Smooth muscle cell (in vitro differentiated cells): ENCODE data around the gene SRRM3. TPM values are rescaled to one million over a fixed set of nuclear protein-coding genes. Genes with fewer than 3 reads are reported as not detected.

Experiments
- DNase-seq: peaks from one replicate; lab custom pipeline; 2025; ENCODE audit not compliant: unreplicated experiment; lab: John Stamatoyannopoulos, UW
- H2AFZ ChIP-seq: fragments of 200-600 bp; sonication (generic); 2 replicates; pipeline ENCODE4 v1.6.0; 2016; ENCODE audit warnings: antibody characterized with exemption, low read depth, mild to moderate bottlenecking
- H3F3A ChIP-seq: fragments of 200-600 bp; sonication (generic); 2 replicates; pipeline ENCODE4 v1.6.0; 2017; ENCODE audit warnings: antibody characterized with exemption, low read depth
- H3K27ac ChIP-seq: fragments of 200-600 bp; sonication (generic); 2 replicates; pipeline ENCODE4 v1.5.1; 2016; ENCODE audit warnings: low read depth, mild to moderate bottlenecking
- H3K27me3 ChIP-seq: fragments of 200-600 bp; sonication (generic); 2 replicates; pipeline ENCODE4 v1.6.1; 2016; ENCODE audit warnings: low read depth, mild to moderate bottlenecking
- H3K36me3 ChIP-seq: fragments of 200-600 bp; sonication (generic); 2 replicates; pipeline ENCODE4 v1.5.1; 2016; ENCODE audit warnings: low read depth
- H3K4me1 ChIP-seq: fragments of 200-600 bp; sonication (generic); 2 replicates; pipeline ENCODE4 v1.5.1; 2016; ENCODE audit warnings: low read depth
- H3K4me2 ChIP-seq: fragments of 200-600 bp; sonication (generic); 2 replicates; pipeline ENCODE4 v1.6.0; 2016; ENCODE audit warnings: mild to moderate bottlenecking
- H3K4me3 ChIP-seq: fragments of 200-600 bp; sonication (generic); 2 replicates; pipeline ENCODE4 v1.5.1; 2016; ENCODE audit warnings: mild to moderate bottlenecking
- H3K79me2 ChIP-seq: fragments of 200-600 bp; sonication (generic); 2 replicates; pipeline ENCODE4 v1.6.0; 2016; ENCODE audit warnings: low read depth, mild to moderate bottlenecking
- H3K9ac ChIP-seq: fragments of 200-600 bp; sonication (generic); 2 replicates; pipeline ENCODE4 v1.6.0; 2016; ENCODE audit warnings: low read depth
- H3K9me3 ChIP-seq: fragments of 200-600 bp; sonication (generic); replicated peaks from 2 replicates; pipeline ENCODE4 v1.5.1; 2016; ENCODE audit warnings: low read depth
- H4K20me1 ChIP-seq: fragments of 200-600 bp; sonication (generic); 2 replicates; pipeline ENCODE4 v1.6.0; 2016; ENCODE audit warnings: low read depth
- WGBS: methylation state at CpG from one replicate; pipeline ENCODE4 v1.1.7; 2016; ENCODE audit warnings: low lambda C conversion rate; 5-methylcytosine and 5-hydroxymethylcytosine counted together
- polyA plus RNA-seq: library from polyadenylated mRNA; unstranded; fragments of >200 nt; fragmentation: Nextera tagmentation; extraction: Ambion mirVana; gene quantifications from 2 replicates; pipeline ENCODE4 v1.2.1, GENCODE V29; 2016
- total RNA-seq: library from RNA; depleted of rRNA; stranded (reverse); fragments of >200 nt; gene quantifications from 2 replicates; pipeline ENCODE4 v1.2.3, GENCODE V29; 2014
- TF ChIP-seq, protein P1 (sequence below): fragments of 200-600 bp; sonication (generic); IDR thresholded peaks from 2 replicates; pipeline ENCODE4 v1.5.1; 2017; ENCODE audit warnings: borderline replicate concordance, mild to moderate bottlenecking, antibody characterized with exemption; ENCODE audit not compliant: insufficient read depth, poor library complexity, severe bottlenecking

The SRRM3 gene
- total and polyA plus RNA-seq, 2 experiments from 2014 or later, result 3.6 to 10.9 TPM

DNA sequence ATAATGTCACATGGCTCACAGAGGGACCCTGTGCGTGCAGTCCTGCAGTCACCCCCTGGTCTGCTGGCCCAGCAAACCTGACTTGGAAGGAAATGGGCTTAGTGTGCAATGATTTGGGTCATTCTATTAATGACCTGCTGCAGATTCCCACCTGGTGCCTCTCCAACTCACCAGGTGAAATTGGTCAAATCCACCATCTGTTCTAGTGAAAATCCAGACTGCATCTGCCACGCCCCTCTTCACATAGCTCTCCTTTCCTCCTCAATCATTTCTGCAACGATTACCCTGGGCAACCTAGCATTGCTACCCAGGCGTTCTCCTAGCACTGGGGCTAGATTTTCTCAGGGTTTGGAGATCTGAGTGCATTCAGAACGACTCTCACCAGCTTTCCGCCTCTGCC lies 29.4 kb downstream of the SRRM3 start:
- Histone ChIP-seq H3K36me3 (no peaks in the 10 kb centered on the region), H3K27ac (no peak overlapping the region), H2AFZ (no peak overlapping the region), H3K4me1 (peaks cover 5% of the 10 kb centered on the region), H3K4me2 (no peak overlapping the region), H3K79me2 (no peaks in the 10 kb centered on the region), H3K4me3 (no peak overlapping the region), H4K20me1 (no peaks in the 10 kb centered on the region), H3K9ac (no peak overlapping the region), H3F3A (no peaks in the 10 kb centered on the region), H3K9me3 (no peaks in the 10 kb centered on the region), H3K27me3 (peaks cover 9% of the 10 kb centered on the region)
- DNase-seq, result no peak
- TF ChIP-seq, protein P1, sequence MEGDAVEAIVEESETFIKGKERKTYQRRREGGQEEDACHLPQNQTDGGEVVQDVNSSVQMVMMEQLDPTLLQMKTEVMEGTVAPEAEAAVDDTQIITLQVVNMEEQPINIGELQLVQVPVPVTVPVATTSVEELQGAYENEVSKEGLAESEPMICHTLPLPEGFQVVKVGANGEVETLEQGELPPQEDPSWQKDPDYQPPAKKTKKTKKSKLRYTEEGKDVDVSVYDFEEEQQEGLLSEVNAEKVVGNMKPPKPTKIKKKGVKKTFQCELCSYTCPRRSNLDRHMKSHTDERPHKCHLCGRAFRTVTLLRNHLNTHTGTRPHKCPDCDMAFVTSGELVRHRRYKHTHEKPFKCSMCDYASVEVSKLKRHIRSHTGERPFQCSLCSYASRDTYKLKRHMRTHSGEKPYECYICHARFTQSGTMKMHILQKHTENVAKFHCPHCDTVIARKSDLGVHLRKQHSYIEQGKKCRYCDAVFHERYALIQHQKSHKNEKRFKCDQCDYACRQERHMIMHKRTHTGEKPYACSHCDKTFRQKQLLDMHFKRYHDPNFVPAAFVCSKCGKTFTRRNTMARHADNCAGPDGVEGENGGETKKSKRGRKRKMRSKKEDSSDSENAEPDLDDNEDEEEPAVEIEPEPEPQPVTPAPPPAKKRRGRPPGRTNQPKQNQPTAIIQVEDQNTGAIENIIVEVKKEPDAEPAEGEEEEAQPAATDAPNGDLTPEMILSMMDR, result no peak
- 77% methylated on average over 6 of the region's 6 CpGs for WGBS

DNA sequence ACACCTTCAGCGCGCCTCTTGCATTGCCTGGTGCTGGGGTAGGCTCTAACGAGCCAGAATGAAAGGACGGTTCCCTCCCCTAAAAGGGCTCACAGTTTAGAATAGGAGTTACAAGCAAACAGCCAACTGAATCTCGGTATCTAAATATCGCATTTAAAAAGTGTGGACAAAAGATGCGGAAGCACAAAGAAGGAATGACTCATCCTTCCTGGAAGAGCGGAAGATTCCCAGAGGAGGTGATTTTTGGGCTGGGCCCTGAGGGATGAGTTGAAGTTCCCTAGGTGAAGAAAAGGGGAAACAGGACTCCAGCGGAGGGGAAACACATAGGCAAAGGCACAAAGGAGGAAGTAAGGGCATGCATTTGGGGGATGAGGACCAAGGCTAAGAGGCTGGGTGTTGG lies 29.9 kb downstream of the SRRM3 start:
- TF ChIP-seq, protein P1, result no peak
- H3K9me3 ChIP-seq, result no peaks in the 10 kb centered on the region
- WGBS, result 47% methylated on average over 9 of the region's 9 CpGs
- H4K20me1 ChIP-seq, result no peaks in the 10 kb centered on the region
- H3K9ac ChIP-seq, result no peak overlapping the region
- peaks cover 9% of the 10 kb centered on the region for H3K27me3 ChIP-seq
- H3K4me3 ChIP-seq, result no peak overlapping the region
- H3K27ac ChIP-seq, result no peak overlapping the region
- H3K4me1 ChIP-seq, result peaks cover 5% of the 10 kb centered on the region
- H3K79me2 ChIP-seq, result no peaks in the 10 kb centered on the region
- no peak for DNase-seq
- no peak overlapping the region for H2AFZ ChIP-seq
- H3F3A ChIP-seq, result no peaks in the 10 kb centered on the region
- no peak overlapping the region for H3K4me2 ChIP-seq
- H3K36me3 ChIP-seq, result no peaks in the 10 kb centered on the region

DNA sequence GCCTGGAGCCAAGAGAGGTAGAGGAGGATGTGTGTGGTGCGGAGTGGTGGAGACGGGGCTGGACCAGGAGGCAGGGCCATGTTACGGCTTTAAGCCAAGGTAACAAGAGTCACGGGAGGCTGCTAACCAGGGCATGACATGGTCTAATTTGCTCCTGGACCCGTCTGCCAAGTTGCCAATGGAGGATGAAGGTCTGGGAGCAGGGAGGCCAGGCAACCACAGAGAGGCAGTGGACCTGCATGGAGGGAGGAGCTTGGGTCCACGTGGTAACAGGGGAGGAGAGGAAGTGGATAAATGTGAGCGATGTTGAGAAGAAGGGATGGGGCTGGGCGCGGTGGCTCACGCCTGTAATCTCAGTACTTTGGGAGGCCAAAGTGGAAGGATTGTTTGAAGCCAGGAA lies 31.0 kb downstream of the SRRM3 start:
- no peaks in the 10 kb centered on the region for H4K20me1 ChIP-seq
- TF ChIP-seq, protein P1, result no peak
- no peak overlapping the region for H2AFZ ChIP-seq
- H3F3A ChIP-seq, result no peaks in the 10 kb centered on the region
- no peaks in the 10 kb centered on the region for H3K36me3 ChIP-seq
- H3K9ac ChIP-seq, result no peak overlapping the region
- DNase-seq, result no peak
- no peak overlapping the region for H3K4me3 ChIP-seq
- H3K27ac ChIP-seq, result no peak overlapping the region
- H3K9me3 ChIP-seq, result no peaks in the 10 kb centered on the region
- H3K4me2 ChIP-seq, result no peak overlapping the region
- 83% methylated on average over 10 of the region's 10 CpGs for WGBS
- peaks cover 9% of the 10 kb centered on the region for H3K27me3 ChIP-seq
- no peaks in the 10 kb centered on the region for H3K79me2 ChIP-seq
- peaks cover 5% of the 10 kb centered on the region for H3K4me1 ChIP-seq

DNA sequence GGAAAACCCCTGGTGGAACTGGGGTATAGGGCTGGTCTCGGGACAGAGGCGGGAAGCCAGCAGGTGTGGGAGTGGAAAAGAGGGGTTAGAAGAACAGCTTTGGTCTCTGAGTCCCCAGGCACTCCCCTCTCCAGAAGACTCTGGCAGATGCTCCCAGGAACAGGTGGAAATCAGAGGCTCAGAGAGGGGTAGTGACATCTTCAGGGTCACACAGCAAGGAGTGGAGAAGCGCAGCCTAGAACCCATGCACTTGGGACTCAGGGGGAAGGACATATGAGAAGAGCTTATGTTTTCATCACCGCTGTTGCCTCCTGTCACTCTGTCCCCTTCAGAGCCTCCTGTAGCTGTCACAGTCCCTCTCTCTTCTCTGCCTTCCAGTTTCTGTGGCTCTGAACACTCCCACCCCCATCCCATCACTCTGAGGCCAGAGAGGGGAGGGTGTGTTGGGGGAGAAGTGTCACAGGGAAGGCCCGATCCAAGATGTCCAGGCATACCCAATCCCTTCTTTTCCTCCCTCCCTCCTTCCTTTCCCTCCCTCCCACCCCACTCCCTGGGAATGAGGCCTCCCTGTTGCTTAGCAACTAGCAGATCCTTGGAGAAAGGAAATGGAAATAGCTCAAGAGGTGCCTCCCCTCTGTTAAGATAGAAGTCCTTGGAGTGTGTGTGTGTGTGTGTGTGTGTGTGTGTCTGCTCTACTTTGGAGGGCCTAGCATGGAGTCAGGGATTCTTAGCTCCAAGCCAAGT lies 32.0 kb downstream of the SRRM3 start:
- no peak overlapping the region for H3K9ac ChIP-seq
- no peaks in the 10 kb centered on the region for H3F3A ChIP-seq
- H3K79me2 ChIP-seq, result no peaks in the 10 kb centered on the region
- H3K9me3 ChIP-seq, result no peaks in the 10 kb centered on the region
- no peak overlapping the region for H2AFZ ChIP-seq
- H3K27me3 ChIP-seq, result peaks cover 9% of the 10 kb centered on the region
- no peak overlapping the region for H3K4me2 ChIP-seq
- H3K4me3 ChIP-seq, result no peak overlapping the region
- TF ChIP-seq, protein P1, result no peak
- DNase-seq, result no peak
- peaks cover 5% of the 10 kb centered on the region for H3K4me1 ChIP-seq
- H4K20me1 ChIP-seq, result no peaks in the 10 kb centered on the region
- H3K36me3 ChIP-seq, result no peaks in the 10 kb centered on the region
- WGBS, result 70% methylated on average over 5 of the region's 5 CpGs
- no peak overlapping the region for H3K27ac ChIP-seq
